ENCODE results near the gene WNK3. TPM values are rescaled to one million over a fixed set of nuclear protein-coding genes. Genes with fewer than 3 reads are reported as not detected.

The WNK3 gene
- total and polyA plus RNA-seq, 10 donors = 0.06 to 1.8 (median 0.97) TPM

DNA sequence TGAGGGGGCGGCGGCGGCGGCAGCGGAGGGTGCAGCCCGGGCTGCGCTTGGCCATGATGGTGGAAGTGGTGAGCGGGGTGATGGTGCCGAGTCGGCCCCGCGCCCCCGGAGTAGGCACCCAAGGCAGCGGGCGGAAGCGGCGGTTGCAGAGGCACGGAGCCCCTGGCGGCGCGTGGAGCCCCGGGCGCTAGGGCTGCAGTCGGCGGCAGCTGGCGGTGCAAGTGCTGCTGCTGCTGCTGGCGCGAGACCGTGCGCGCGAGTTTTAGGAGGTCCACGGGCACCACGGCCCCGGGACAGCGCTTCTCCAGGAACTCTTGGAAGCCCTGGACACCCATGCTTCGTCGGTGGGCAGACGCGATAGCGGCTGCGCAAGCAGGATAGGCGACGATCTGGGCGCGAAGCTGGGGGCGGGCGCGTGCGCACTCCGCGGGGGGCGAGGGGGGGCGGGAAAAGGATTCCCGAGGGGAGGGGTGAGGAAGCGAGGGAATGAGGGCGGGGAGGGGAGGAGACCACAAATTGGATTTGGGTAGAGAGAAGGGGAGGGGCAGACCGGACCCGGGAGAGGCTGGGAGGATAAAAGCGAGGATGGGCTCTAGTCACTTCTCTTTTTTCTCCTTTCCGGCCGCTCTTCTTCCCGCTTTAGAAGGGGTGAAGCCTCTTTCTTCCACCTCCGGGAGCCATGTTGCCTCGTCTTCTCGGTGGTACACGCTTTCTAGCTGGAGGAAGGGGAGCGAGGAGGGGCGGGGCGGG is 174.8 kb downstream of the WNK3 start, which contains the start of gene FAM120C:
Gene FAM120C, minus strand, starts transcription at position 391 of the 750 bp plus-strand sequence. Its CDS starts 56 bp downstream, at position 335.
- WGBS, 5 donors = 1 to 41% (median 1%) methylated on average over 25 to 70 of the region's 70 CpGs
- peak; percentile 76 to 83 (median 81) for TF ChIP-seq POLR2AphosphoS5 (IDR thresholded peaks at IDR 0.05)
- TF ChIP-seq, protein P1, sequence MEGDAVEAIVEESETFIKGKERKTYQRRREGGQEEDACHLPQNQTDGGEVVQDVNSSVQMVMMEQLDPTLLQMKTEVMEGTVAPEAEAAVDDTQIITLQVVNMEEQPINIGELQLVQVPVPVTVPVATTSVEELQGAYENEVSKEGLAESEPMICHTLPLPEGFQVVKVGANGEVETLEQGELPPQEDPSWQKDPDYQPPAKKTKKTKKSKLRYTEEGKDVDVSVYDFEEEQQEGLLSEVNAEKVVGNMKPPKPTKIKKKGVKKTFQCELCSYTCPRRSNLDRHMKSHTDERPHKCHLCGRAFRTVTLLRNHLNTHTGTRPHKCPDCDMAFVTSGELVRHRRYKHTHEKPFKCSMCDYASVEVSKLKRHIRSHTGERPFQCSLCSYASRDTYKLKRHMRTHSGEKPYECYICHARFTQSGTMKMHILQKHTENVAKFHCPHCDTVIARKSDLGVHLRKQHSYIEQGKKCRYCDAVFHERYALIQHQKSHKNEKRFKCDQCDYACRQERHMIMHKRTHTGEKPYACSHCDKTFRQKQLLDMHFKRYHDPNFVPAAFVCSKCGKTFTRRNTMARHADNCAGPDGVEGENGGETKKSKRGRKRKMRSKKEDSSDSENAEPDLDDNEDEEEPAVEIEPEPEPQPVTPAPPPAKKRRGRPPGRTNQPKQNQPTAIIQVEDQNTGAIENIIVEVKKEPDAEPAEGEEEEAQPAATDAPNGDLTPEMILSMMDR (IDR thresholded peaks at IDR 0.05 in 8 of 11, conservative IDR thresholded peaks at IDR 0.05 in 3 of 11) = no peak
- intact Hi-C loops (cut with DNase I; ENCODE audit: low total_unique reads) = loop anchor here (10.0 kb wide), 1 partner anchor 138 kb away; the partner anchor contains the start of gene PHF8
- H3K4me3 ChIP-seq = peak within 1 kb of the TSS; percentile 70 to 96 (median 82)
- H3K4me1 ChIP-seq = peaks cover 15 to 47% (median 26%) of the 10 kb centered on the region in 6 donors
- no peaks in the 10 kb centered on the region for H3K9me3 ChIP-seq
- no peaks in the 10 kb centered on the region for H3K27me3 ChIP-seq (replicated peaks in 1 of 7)
- DNase-seq = peak; percentile 87
- H3K36me3 ChIP-seq = no peaks in the 10 kb centered on the region
- peak within 1 kb of the TSS; percentile 70 to 93 (median 88) for H3K27ac ChIP-seq

DNA sequence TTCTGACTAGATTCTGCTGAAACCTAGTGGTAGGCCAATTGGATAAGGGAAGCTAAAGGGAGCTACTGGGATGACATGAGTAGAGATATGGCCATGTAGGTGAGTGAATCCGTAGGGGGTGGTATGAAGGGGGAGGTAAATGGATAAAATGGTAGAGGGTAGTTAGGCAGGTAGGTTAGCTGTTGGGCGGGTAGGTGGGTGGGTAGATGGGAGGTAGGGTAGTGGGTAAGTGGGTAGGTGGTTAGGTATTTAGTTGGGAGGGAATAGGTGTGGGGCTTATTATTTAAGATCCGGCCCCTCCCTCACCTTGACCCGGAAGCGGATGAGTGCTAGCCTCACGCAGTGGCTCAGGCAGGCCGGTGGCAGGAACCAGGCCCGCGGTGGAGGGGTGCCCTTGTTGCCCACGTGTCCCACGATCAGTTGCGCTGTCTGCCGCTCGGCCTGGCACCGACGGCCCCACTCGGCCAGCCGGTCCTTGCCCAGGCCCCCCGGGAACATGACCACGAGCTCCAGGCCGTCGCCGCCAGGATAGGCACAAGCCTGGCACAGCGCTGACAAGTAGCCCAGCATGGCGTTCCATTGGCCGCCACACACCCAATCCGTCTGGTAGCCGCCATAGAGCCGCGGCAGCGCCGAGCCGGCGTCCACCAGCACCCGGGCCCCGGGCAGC is 175.5 kb downstream of the WNK3 start:
- intact Hi-C loops (cut with DNase I; ENCODE audit: low total_unique reads) = loop anchor here (10.0 kb wide), 1 partner anchor 138 kb away; the partner anchor contains the start of gene PHF8
- TF ChIP-seq, protein P1 (IDR thresholded peaks at IDR 0.05 in 8 of 11, conservative IDR thresholded peaks at IDR 0.05 in 3 of 11) = no peak
- TF ChIP-seq POLR2AphosphoS5 (IDR thresholded peaks at IDR 0.05) (peak; percentile 62 to 73 (median 69)), POLR2A (IDR thresholded peaks at IDR 0.05) (no peak)
- 0 to 49% (median 6%) methylated on average over 4 to 36 of the region's 36 CpGs for WGBS, 5 donors
- peak overlapping the region; percentile 70 to 93 (median 88) for H3K27ac ChIP-seq
- H3K36me3 ChIP-seq = no peaks in the 10 kb centered on the region
- DNase-seq = peak; percentile 93
- H3K4me1 ChIP-seq = peaks cover 15 to 52% (median 28%) of the 10 kb centered on the region in 6 donors
- H3K27me3 ChIP-seq (replicated peaks in 1 of 7) = no peaks in the 10 kb centered on the region
- peak overlapping the region; percentile 70 to 96 (median 82) for H3K4me3 ChIP-seq
- no peaks in the 10 kb centered on the region for H3K9me3 ChIP-seq

DNA sequence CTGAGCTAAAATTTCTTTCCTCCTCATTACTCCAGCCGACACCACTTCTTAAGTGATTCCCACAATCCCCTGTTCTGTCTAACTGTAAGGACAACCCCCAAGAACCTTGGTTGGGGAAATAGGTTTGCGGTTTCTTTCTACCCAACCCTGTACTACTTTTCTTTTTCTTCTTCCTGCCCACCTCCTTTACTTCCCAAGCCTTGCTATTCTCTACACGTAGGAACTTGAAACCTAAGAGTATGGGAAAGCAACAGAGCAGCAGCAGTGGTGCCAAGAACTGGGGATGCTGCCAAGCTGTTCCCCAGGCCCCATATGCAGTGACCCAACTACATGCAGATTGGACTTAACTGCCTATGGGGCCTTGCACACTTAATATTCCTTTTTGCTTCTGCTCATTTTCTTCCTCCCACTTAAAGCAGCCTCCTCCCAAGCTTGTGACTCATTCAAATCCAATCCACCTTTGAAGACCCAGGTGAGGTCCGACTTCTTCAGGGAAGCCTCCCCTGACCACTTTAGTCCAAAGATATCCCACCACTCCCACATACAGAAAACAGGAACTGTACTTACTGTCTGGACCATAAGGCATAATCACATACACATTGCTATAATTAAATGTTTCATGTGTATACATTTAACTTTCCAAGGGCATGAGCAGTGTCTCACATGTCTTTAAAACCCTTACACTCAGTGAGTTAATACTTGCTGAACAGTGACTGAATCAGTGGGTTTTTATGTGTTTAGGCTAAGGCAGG is 176.5 kb downstream of the WNK3 start:
- Histone ChIP-seq H3K27ac (peak overlapping the region in 1 of 8 donors; percentile 90), H3K36me3 (peaks cover 0 to 8% (median 0%) of the 10 kb centered on the region in 6 donors), H3K9me3 (no peaks in the 10 kb centered on the region), H3K27me3 (replicated peaks in 1 of 7) (no peaks in the 10 kb centered on the region), H3K4me1 (peaks cover 15 to 52% (median 28%) of the 10 kb centered on the region in 6 donors), H3K4me3 (peak overlapping the region in 7 of 8 donors; percentile 71 to 96 (median 84))
- DNase-seq = no peak
- WGBS, 5 donors = 39 to 54% (median 44%) methylated on average over 4 of the region's 4 CpGs
- TF ChIP-seq, protein P1 (IDR thresholded peaks at IDR 0.05 in 8 of 11, conservative IDR thresholded peaks at IDR 0.05 in 3 of 11) = no peak
- TF ChIP-seq POLR2AphosphoS5 (IDR thresholded peaks at IDR 0.05) = no peak
- intact Hi-C loops (cut with DNase I; ENCODE audit: low total_unique reads) = loop anchor here (10.0 kb wide), 1 partner anchor 137 kb away; the partner anchor contains the start of gene PHF8
